ENCODE measurements around the gene TBX1.

DNA sequence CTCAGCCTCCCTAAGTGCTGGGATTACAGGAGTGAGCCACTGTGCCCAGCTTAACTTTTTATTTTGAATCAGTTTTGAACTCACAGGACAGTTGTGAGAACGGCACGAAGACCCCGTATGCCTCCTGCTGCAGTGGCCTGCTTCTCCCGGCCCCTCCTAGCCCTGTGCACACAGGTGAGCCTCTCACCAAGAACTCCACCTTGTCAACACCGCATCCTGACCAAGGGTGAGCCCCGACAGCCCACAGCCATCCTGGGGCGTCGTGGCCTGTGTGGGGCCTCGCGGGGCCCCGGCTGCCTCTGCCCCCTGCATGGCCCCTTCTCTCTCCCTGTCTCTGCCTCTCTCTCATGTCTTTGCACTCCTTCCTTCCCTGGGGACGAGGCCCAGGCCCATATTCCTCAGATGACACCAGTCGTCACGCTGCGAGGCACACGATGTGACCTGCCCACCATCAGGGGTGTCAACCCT lies 55.3 kb downstream of the TBX1 start:
- TF ChIP-seq, protein P1, sequence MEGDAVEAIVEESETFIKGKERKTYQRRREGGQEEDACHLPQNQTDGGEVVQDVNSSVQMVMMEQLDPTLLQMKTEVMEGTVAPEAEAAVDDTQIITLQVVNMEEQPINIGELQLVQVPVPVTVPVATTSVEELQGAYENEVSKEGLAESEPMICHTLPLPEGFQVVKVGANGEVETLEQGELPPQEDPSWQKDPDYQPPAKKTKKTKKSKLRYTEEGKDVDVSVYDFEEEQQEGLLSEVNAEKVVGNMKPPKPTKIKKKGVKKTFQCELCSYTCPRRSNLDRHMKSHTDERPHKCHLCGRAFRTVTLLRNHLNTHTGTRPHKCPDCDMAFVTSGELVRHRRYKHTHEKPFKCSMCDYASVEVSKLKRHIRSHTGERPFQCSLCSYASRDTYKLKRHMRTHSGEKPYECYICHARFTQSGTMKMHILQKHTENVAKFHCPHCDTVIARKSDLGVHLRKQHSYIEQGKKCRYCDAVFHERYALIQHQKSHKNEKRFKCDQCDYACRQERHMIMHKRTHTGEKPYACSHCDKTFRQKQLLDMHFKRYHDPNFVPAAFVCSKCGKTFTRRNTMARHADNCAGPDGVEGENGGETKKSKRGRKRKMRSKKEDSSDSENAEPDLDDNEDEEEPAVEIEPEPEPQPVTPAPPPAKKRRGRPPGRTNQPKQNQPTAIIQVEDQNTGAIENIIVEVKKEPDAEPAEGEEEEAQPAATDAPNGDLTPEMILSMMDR (IDR thresholded peaks at IDR 0.05) = no peak
- TF ChIP-seq POLR2A (IDR thresholded peaks at IDR 0.05) = no peak
